Ishikawa (cell line): ENCODE data around the gene MTERF4.

Source experiments
- TAF1 ChIP-seq: IDR thresholded peaks from 2 replicates; pipeline ENCODE4 v1.6.1; 2012; ENCODE audit warnings: low read depth, mild to moderate bottlenecking
- TF ChIP-seq, protein P1 (sequence below): IDR thresholded peaks from 2 replicates; pipeline ENCODE4 v1.6.1; 2012; ENCODE audit warnings: low read depth, mild to moderate bottlenecking

GRCh38 chr2:241087420-241088268 is 14.4 kb downstream of the MTERF4 start:
- TF ChIP-seq, protein P1, sequence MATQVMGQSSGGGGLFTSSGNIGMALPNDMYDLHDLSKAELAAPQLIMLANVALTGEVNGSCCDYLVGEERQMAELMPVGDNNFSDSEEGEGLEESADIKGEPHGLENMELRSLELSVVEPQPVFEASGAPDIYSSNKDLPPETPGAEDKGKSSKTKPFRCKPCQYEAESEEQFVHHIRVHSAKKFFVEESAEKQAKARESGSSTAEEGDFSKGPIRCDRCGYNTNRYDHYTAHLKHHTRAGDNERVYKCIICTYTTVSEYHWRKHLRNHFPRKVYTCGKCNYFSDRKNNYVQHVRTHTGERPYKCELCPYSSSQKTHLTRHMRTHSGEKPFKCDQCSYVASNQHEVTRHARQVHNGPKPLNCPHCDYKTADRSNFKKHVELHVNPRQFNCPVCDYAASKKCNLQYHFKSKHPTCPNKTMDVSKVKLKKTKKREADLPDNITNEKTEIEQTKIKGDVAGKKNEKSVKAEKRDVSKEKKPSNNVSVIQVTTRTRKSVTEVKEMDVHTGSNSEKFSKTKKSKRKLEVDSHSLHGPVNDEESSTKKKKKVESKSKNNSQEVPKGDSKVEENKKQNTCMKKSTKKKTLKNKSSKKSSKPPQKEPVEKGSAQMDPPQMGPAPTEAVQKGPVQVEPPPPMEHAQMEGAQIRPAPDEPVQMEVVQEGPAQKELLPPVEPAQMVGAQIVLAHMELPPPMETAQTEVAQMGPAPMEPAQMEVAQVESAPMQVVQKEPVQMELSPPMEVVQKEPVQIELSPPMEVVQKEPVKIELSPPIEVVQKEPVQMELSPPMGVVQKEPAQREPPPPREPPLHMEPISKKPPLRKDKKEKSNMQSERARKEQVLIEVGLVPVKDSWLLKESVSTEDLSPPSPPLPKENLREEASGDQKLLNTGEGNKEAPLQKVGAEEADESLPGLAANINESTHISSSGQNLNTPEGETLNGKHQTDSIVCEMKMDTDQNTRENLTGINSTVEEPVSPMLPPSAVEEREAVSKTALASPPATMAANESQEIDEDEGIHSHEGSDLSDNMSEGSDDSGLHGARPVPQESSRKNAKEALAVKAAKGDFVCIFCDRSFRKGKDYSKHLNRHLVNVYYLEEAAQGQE, result no peak
- TF ChIP-seq TAF1, result no peak
